ENCODE results near the gene BICRAL.

DNA sequence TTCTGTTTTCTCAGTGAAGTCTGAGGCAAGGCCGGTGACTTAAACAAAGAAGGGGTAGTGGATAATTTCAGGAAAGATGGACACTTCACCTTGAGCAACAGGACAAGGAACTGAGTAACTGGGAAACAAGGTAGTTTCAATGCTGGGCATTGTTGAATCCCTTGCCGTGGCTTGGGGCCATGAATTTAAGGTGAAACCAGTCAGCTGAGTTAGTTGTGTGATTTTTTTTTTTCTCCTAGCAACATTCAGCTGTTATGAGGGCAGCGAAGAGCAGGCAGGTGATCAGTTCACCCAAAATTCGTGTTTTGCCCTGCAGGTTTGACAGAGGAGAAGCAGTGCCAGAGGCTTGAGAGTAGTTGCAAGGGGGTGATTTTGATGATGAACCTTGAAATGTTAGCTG, 6.8 kb downstream of the BICRAL start:
- TF ChIP-seq EZH2 (IDR thresholded peaks at IDR 0.05): no peak
- TF ChIP-seq POLR2AphosphoS5 (IDR thresholded peaks at IDR 0.05; ENCODE audit: borderline replicate concordance, low read depth, low read length): no peak

Measured in SK-N-MC (cell line).